Astrocyte of the cerebellum (primary cell): ENCODE measurements around the gene PTPRJ.

ENCODE experiments used
- DNase-seq: peaks from one replicate; pipeline ENCODE4 v3.0.0-alpha.2; 2011; ENCODE audit warnings: low read depth
- H3K4me3 ChIP-seq: 2 replicates; pipeline ENCODE4 v1.5.1; 2011; ENCODE audit warnings: mild to moderate bottlenecking, low read depth, low read length, moderate library complexity
- CTCF ChIP-seq: IDR thresholded peaks from 2 replicates; pipeline ENCODE4 v1.5.1; 2012; ENCODE audit warnings: low read length, low read depth, moderate library complexity, mild to moderate bottlenecking; ENCODE audit errors: missing control alignments
- in situ Hi-C: cut with HindIII; loops from 2 replicates; pipeline ENCODE4 v1.10.0; 2017; ENCODE audit warnings: low sequenced_read_pairs

Gene PTPRJ

GRCh38 chr11:48165426-48165825, 185.1 kb downstream of the PTPRJ start:
- in situ Hi-C loops: no loop called here
- TF ChIP-seq CTCF: no peak
- no peak for DNase-seq
- no peak overlapping the region for H3K4me3 ChIP-seq

DNA sequence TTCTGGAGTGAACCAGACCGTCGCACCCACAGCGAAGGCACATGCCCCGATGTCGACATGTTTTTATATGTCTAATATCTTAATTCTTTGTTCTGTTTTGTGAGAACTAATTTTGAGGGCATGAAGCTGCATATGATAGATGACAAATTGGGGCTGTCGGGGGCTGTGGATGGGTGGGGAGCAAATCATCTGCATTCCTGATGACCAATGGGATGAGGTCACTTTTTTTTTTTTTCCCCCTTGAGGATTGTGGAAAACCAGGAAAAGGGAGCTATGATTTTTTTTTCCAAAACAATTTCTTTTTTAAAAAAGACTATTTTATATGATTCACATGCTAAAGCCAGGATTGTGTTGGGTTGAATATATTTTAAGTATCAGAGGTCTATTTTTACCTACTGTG, 187.0 kb downstream of the PTPRJ start:
- in situ Hi-C loops: no loop called here
- TF ChIP-seq CTCF: no peak
- H3K4me3 ChIP-seq: no peak overlapping the region
- no peak for DNase-seq

DNA sequence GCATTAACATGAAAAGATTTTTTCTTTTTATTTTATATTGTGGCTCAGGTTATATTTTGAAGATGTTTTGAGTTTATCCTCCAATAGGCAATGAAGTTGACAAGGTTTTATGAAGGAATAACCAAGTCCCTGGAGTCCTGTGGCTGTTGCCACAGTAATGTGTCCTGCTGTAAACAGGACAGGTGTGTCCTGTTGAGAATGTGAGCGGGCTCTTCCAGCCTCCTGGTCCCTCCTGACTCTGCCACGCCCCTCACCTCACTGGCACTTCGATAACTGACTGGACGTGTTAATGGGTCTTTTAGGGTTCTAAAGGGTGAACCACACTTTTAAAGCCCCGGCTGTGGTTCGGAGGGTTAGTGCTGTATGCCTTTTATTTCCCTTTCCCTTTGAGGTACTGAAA, 188.5 kb downstream of the PTPRJ start:
- in situ Hi-C loops: no loop called here
- H3K4me3 ChIP-seq: no peak overlapping the region
- TF ChIP-seq CTCF: no peak
- no peak for DNase-seq

GRCh38 chr11:48169259-48169658, 188.9 kb downstream of the PTPRJ start:
- H3K4me3 ChIP-seq: no peak overlapping the region
- in situ Hi-C loops: no loop called here
- no peak for DNase-seq
- TF ChIP-seq CTCF: no peak

DNA sequence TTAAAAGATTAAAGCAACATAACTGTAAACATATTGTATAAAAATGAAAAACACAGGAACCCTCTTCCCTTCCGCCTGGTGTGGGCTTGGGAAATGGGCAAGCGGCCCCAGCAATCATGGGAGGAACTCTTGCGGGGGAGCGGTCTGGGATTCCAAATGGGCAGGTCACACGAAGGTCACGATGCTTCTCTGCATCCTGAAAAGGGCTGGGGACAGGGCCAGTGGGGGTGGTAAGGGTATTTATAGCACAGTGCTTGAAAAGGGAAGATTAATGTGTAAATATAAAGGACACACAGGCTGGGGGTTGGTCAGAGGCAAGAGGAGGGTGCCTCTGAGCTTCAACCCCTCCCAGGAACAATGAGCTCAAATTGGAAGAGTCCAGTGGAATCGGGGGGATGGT, 189.4 kb downstream of the PTPRJ start:
- H3K4me3 ChIP-seq: no peak overlapping the region
- no peak for TF ChIP-seq CTCF
- DNase-seq: no peak
- in situ Hi-C loops: no loop called here

DNA sequence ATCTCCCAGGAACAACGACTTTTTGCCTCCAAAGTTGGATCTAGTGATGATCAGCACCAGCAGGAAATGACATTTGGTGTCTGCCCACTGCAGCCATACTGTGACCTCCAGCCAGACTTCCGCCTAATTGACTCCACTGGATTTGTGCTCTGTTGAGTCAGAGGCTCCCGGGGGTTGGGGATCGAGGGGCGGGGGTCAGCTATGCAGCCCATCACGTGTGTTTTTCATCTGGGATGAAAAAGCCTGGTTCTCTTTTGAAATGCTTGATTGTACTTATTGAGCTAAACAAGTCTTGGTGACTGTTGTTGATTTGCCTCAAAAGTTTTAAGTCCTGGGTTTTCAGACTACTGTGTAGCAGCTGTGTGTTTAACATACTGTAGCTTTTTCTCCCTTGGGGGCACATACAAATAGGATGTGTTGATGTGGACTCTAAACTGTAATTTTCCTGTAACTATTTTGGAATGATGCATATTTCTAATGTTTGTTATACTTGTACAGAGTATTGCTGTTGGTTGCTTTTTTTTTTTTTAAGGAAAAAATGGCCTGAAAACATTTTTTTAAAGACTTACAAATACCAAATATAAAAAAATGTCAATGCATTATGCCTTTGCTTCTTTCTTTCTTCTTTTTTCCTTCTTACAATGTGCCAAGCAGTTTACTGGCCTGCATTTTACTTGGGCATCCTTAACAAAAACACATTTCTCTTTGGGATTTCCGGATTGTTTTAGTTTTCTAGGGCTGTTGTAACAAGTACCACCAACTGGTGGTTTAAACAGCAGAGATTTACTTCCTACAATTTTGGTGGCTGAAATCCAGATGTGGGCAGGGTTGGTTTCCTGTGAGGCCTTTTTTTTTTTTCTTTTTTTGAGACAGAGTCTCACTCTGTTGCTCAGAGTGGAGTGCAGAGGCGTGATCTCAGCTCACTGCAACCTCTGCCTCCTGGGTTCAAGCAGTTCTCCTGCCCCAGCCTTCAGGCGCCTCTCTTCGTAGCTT, 190.2 kb downstream of the PTPRJ start:
- no peak overlapping the region for H3K4me3 ChIP-seq
- DNase-seq: no peak
- in situ Hi-C loops: no loop called here
- TF ChIP-seq CTCF: no peak
